ENCODE measurements around the gene TTN. TPM values are rescaled to one million over a fixed set of nuclear protein-coding genes. Genes with fewer than 3 reads are reported as not detected.

TTN gene
- 10 to 100 TPM; 11.4 to 12.8 TPM for total RNA-seq

GRCh38 chr2:178807227-178808008 is at the start of gene TTN:
TTN (minus strand) TSS chr2:178807423; CDS start chr2:178804642, 2,781 bp downstream.
- Mint-ChIP-seq H3K27me3 (ENCODE audit: low read depth) (no peaks in the 10 kb centered on the region), H3K27ac (no peak within 1 kb of the TSS), H3K4me1 (ENCODE audit: low read depth) (peaks cover 3% of the 10 kb centered on the region), H3K9me3 (ENCODE audit: insufficient read depth) (no peaks in the 10 kb centered on the region), H3K4me3 (no peak within 1 kb of the TSS), H3K36me3 (ENCODE audit: low read depth) (no peaks in the 10 kb centered on the region)
- ChIA-PET CTCF (interaction anchor here (0.8 to 5.3 kb wide), 3 partner anchors 10 to 46 kb away, joined by 3 to 21 read pairs (median 4); no protein-coding TSS in a partner anchor), POLR2A (no interaction called here)
- ATAC-seq, result no peak
- no peak for DNase-seq

GRCh38 chr2:178855151-178855550 is 47.9 kb upstream of the TTN start:
- Mint-ChIP-seq H3K36me3 (ENCODE audit: low read depth) (peaks cover 2% of the 10 kb centered on the region), H3K27me3 (ENCODE audit: low read depth) (no peaks in the 10 kb centered on the region), H3K4me1 (ENCODE audit: low read depth) (no peaks in the 10 kb centered on the region), H3K4me3 (no peak overlapping the region), H3K9me3 (ENCODE audit: insufficient read depth) (no peaks in the 10 kb centered on the region), H3K27ac (no peak overlapping the region)
- DNase-seq (no peak), ATAC-seq (no peak)
- ChIA-PET POLR2A (no interaction called here), CTCF (no interaction called here)

GRCh38 chr2:178848335-178848734 is 41.1 kb upstream of the TTN start:
- Mint-ChIP-seq H3K27ac (no peak overlapping the region), H3K27me3 (ENCODE audit: low read depth) (no peaks in the 10 kb centered on the region), H3K4me3 (no peak overlapping the region), H3K9me3 (ENCODE audit: insufficient read depth) (no peaks in the 10 kb centered on the region), H3K4me1 (ENCODE audit: low read depth) (no peaks in the 10 kb centered on the region), H3K36me3 (ENCODE audit: low read depth) (peaks cover 10% of the 10 kb centered on the region)
- no peak for DNase-seq
- ATAC-seq, result no peak
- ChIA-PET CTCF (interaction anchor here (1.1 kb wide), 1 partner anchor 32 kb away, joined by 3 read pairs; no protein-coding TSS in a partner anchor), POLR2A (no interaction called here)

GRCh38 chr2:178846458-178846802 is 39.2 kb upstream of the TTN start:
- Mint-ChIP-seq H3K4me3 (no peak overlapping the region), H3K4me1 (ENCODE audit: low read depth) (no peaks in the 10 kb centered on the region), H3K36me3 (ENCODE audit: low read depth) (peaks cover 10% of the 10 kb centered on the region), H3K27me3 (ENCODE audit: low read depth) (no peaks in the 10 kb centered on the region), H3K27ac (no peak overlapping the region), H3K9me3 (ENCODE audit: insufficient read depth) (no peaks in the 10 kb centered on the region)
- CTCF ChIA-PET, result no interaction called here
- DNase-seq (no peak), ATAC-seq (no peak)
- POLR2A ChIA-PET, result no interaction called here

- H3K36me3 Mint-ChIP-seq (ENCODE audit: low read depth), result peaks cover 10% of the 10 kb centered on the region
- H3K27ac Mint-ChIP-seq, result no peak overlapping the region
- H3K27me3 Mint-ChIP-seq (ENCODE audit: low read depth), result no peaks in the 10 kb centered on the region
- ATAC-seq (no peak), DNase-seq (no peak)
- H3K9me3 Mint-ChIP-seq (ENCODE audit: insufficient read depth), result no peaks in the 10 kb centered on the region
- ChIA-PET POLR2A (no interaction called here), CTCF (interaction anchor here (0.6 to 1.4 kb wide), 3 partner anchors 18 to 565 kb away, joined by 3 read pairs; no protein-coding TSS in a partner anchor)
- no peaks in the 10 kb centered on the region for H3K4me1 Mint-ChIP-seq (ENCODE audit: low read depth)
- no peak overlapping the region for H3K4me3 Mint-ChIP-seq
Observed at GRCh38 chr2:178845566-178846457, 38.6 kb upstream of the TTN start.

GRCh38 chr2:178844701-178845100 is 37.5 kb upstream of the TTN start:
- POLR2A ChIA-PET, result interaction anchor here (0.6 kb wide), 1 partner anchor 70 kb away, joined by 3 read pairs; no protein-coding TSS in a partner anchor

GRCh38 chr2:178844269-178844668 is 37.0 kb upstream of the TTN start:
- POLR2A ChIA-PET, result interaction anchor here (0.6 kb wide), 1 partner anchor 71 kb away, joined by 3 read pairs; no protein-coding TSS in a partner anchor
- ATAC-seq, result no peak
- Mint-ChIP-seq H3K9me3 (ENCODE audit: insufficient read depth) (no peaks in the 10 kb centered on the region), H3K4me1 (ENCODE audit: low read depth) (no peaks in the 10 kb centered on the region), H3K36me3 (ENCODE audit: low read depth) (peaks cover 12% of the 10 kb centered on the region), H3K27me3 (ENCODE audit: low read depth) (no peaks in the 10 kb centered on the region), H3K4me3 (no peak overlapping the region), H3K27ac (no peak overlapping the region)
- DNase-seq, result no peak
- CTCF ChIA-PET, result interaction anchor here (1.4 kb wide), 2 partner anchors 16 to 567 kb away, joined by 3 read pairs; no protein-coding TSS in a partner anchor

More at GRCh38 chr2:178844701-178845100, 37.5 kb upstream of the TTN start:
- Mint-ChIP-seq H3K27me3 (ENCODE audit: low read depth) (no peaks in the 10 kb centered on the region), H3K9me3 (ENCODE audit: insufficient read depth) (no peaks in the 10 kb centered on the region), H3K4me1 (ENCODE audit: low read depth) (no peaks in the 10 kb centered on the region), H3K27ac (no peak overlapping the region), H3K36me3 (ENCODE audit: low read depth) (peaks cover 12% of the 10 kb centered on the region), H3K4me3 (no peak overlapping the region)
- CTCF ChIA-PET, result interaction anchor here (0.6 to 1.4 kb wide), 3 partner anchors 17 to 566 kb away, joined by 3 read pairs; no protein-coding TSS in a partner anchor
- DNase-seq, result no peak
- no peak for ATAC-seq

- no peaks in the 10 kb centered on the region for H3K27me3 Mint-ChIP-seq (ENCODE audit: low read depth)
- no peak overlapping the region for H3K4me3 Mint-ChIP-seq
- no peaks in the 10 kb centered on the region for H3K4me1 Mint-ChIP-seq (ENCODE audit: low read depth)
- ChIA-PET CTCF (interaction anchor here (0.7 kb wide), 1 partner anchor 14 kb away, joined by 3 read pairs; no protein-coding TSS in a partner anchor), POLR2A (no interaction called here)
- peaks cover 12% of the 10 kb centered on the region for H3K36me3 Mint-ChIP-seq (ENCODE audit: low read depth)
- ATAC-seq (no peak), DNase-seq (no peak)
- H3K27ac Mint-ChIP-seq, result no peak overlapping the region
- H3K9me3 Mint-ChIP-seq (ENCODE audit: insufficient read depth), result no peaks in the 10 kb centered on the region
Observed at GRCh38 chr2:178843697-178844096, 36.5 kb upstream of the TTN start.

GRCh38 chr2:178836807-178837206 is 29.6 kb upstream of the TTN start:
- ATAC-seq, result no peak
- POLR2A ChIA-PET, result no interaction called here
- no peaks in the 10 kb centered on the region for H3K9me3 Mint-ChIP-seq (ENCODE audit: insufficient read depth)
- CTCF ChIA-PET, result interaction anchor here (1.0 kb wide), 1 partner anchor 23 kb away, joined by 3 read pairs; no protein-coding TSS in a partner anchor
- no peaks in the 10 kb centered on the region for H3K4me1 Mint-ChIP-seq (ENCODE audit: low read depth)
- no peaks in the 10 kb centered on the region for H3K27me3 Mint-ChIP-seq (ENCODE audit: low read depth)
- DNase-seq, result no peak
- no peak overlapping the region for H3K27ac Mint-ChIP-seq
- H3K4me3 Mint-ChIP-seq, result no peak overlapping the region
- peaks cover 7% of the 10 kb centered on the region for H3K36me3 Mint-ChIP-seq (ENCODE audit: low read depth)

GRCh38 chr2:178834086-178834485 is 26.9 kb upstream of the TTN start:
- H3K4me3 Mint-ChIP-seq, result no peak overlapping the region
- POLR2A ChIA-PET, result no interaction called here
- ATAC-seq, result no peak

GRCh38 chr2:178833382-178833781 is 26.2 kb upstream of the TTN start:
- no peak overlapping the region for H3K27ac Mint-ChIP-seq
- POLR2A ChIA-PET, result no interaction called here
- H3K36me3 Mint-ChIP-seq (ENCODE audit: low read depth), result peaks cover 16% of the 10 kb centered on the region
- ATAC-seq (no peak), DNase-seq (no peak)
- H3K9me3 Mint-ChIP-seq (ENCODE audit: insufficient read depth), result no peaks in the 10 kb centered on the region
- CTCF ChIA-PET, result interaction anchor here (2.0 kb wide), 1 partner anchor 13 kb away, joined by 6 read pairs; no protein-coding TSS in a partner anchor
- no peaks in the 10 kb centered on the region for H3K27me3 Mint-ChIP-seq (ENCODE audit: low read depth)
- H3K4me3 Mint-ChIP-seq, result no peak overlapping the region
- peaks cover 17% of the 10 kb centered on the region for H3K4me1 Mint-ChIP-seq (ENCODE audit: low read depth)

More at GRCh38 chr2:178834086-178834485, 26.9 kb upstream of the TTN start:
- Mint-ChIP-seq H3K27ac (no peak overlapping the region), H3K27me3 (ENCODE audit: low read depth) (no peaks in the 10 kb centered on the region), H3K36me3 (ENCODE audit: low read depth) (peaks cover 16% of the 10 kb centered on the region), H3K4me1 (ENCODE audit: low read depth) (peaks cover 13% of the 10 kb centered on the region), H3K9me3 (ENCODE audit: insufficient read depth) (no peaks in the 10 kb centered on the region)
- no peak for DNase-seq
- CTCF ChIA-PET, result no interaction called here
